Measurements from ENCODE around the gene KIF16B. TPM values are rescaled to one million over a fixed set of nuclear protein-coding genes. Genes with fewer than 3 reads are reported as not detected.

KIF16B gene
- total and polyA plus RNA-seq, 2 of the 8 experiments (the other 6 are each of a cell fraction or from before 2014, with no cell fraction given) = 3.0 to 9.2 TPM

DNA sequence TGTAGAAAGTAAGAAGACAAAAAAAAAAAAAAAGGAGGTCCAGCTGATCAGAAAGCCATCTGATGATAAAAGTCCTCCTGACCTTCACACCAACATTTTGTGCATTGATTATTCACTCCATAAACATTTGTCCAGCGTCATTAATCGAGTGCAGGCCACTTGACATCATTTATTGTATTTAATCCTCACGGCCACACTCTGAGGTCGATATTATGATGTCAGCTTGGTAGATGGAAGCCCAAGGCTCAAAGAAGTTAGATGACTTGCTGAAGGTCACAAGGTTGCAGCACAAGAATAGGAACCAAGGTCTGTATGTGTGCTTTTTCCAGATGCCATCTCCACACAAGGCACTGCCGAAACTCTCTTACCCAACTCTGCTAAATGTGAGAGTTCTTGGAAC, 328.4 kb downstream of the KIF16B start:
- CTCF ChIA-PET (ENCODE audit: partially characterized antibody) = interaction anchor here (1.0 kb wide), 1 partner anchor 34 kb away, joined by 3 read pairs; no protein-coding TSS in a partner anchor
- TF ChIP-seq, protein P1, sequence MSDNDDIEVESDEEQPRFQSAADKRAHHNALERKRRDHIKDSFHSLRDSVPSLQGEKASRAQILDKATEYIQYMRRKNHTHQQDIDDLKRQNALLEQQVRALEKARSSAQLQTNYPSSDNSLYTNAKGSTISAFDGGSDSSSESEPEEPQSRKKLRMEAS (IDR thresholded peaks at IDR 0.05) = no peak

More for the DNA sequence above, 328.4 kb downstream of the KIF16B start:
- Histone ChIP-seq H2BK120ac (replicated peaks; ENCODE audit: low read depth, low read length) (no peak overlapping the region), H2BK15ac (ENCODE audit: low read length) (no peak overlapping the region), H2BK20ac (ENCODE audit: low read length) (no peak overlapping the region), H3K27me3 (replicated peaks in 1 of 4; ENCODE audit: control insufficient read depth in 3 of 4, extremely low read depth in 1 of 4, insufficient read depth in 3 of 4, low read length in 3 of 4) (no peaks in the 10 kb centered on the region), H3K4me3 (ENCODE audit: extremely low read depth in 1 of 4, insufficient read depth in 2 of 4, low read depth in 3 of 4, low read length in 4 of 4) (no peak overlapping the region), H3K18ac (ENCODE audit: extremely low read depth, low read length) (no peak overlapping the region), H2BK12ac (ENCODE audit: low read depth, low read length) (no peak overlapping the region), H4K91ac (replicated peaks; ENCODE audit: insufficient read length, low read length) (no peak overlapping the region), H4K5ac (ENCODE audit: insufficient read length, low read depth, low read length) (no peak overlapping the region), H2AFZ (ENCODE audit: low read length) (no peak overlapping the region), H3K79me2 (ENCODE audit: control insufficient read depth in 1 of 2, insufficient read depth in 2 of 2, low read length in 2 of 2) (no peaks in the 10 kb centered on the region), H4K20me1 (replicated peaks in 1 of 2; ENCODE audit: control insufficient read depth in 1 of 2, insufficient read depth in 2 of 2, low read length in 2 of 2) (no peaks in the 10 kb centered on the region), H3K9ac (replicated peaks in 1 of 4; ENCODE audit: extremely low read depth in 1 of 4, low read depth in 3 of 4, low read length in 3 of 4) (no peak overlapping the region), H3K4ac (replicated peaks; ENCODE audit: insufficient read length, low read depth, low read length) (no peak overlapping the region), H3K9me3 (ENCODE audit: insufficient read depth in 2 of 2, low read depth in 1 of 2, low read length in 1 of 2) (peaks cover 0 to 2% of the 10 kb centered on the region in 2 experiments; a peak in 1 of 4 replicates), H3K23me2 (ENCODE audit: low read depth, low read length) (no peaks in the 10 kb centered on the region), H3K27ac (ENCODE audit: low read depth, low read length) (no peak overlapping the region), H2BK5ac (ENCODE audit: low read depth, low read length) (no peak overlapping the region), H3K56ac (replicated peaks; ENCODE audit: insufficient read length, low read depth, low read length) (no peak overlapping the region), H2AK5ac (ENCODE audit: low read depth, low read length) (no peak overlapping the region), H3K4me1 (replicated peaks in 1 of 4; ENCODE audit: control insufficient read depth in 3 of 4, insufficient read depth in 4 of 4, low read length in 3 of 4) (no peaks in the 10 kb centered on the region), H3K79me1 (ENCODE audit: low read depth, low read length) (no peaks in the 10 kb centered on the region), H3K36me3 (ENCODE audit: control insufficient read depth in 2 of 4, insufficient read depth in 4 of 4, low read length in 3 of 4) (no peaks in the 10 kb centered on the region; a peak in 1 of 8 replicates), H3K14ac (ENCODE audit: insufficient read length) (no peak overlapping the region), H3K4me2 (ENCODE audit: insufficient read depth in 1 of 2, low read depth in 2 of 2, low read length in 2 of 2) (no peak overlapping the region), H4K8ac (ENCODE audit: extremely low read depth, insufficient read depth, low read length) (no peak overlapping the region), H3K23ac (ENCODE audit: insufficient read length) (no peak overlapping the region)
- WGBS, 2 experiments (ENCODE audit: extremely low coverage in 1 of 2, insufficient coverage in 1 of 2, insufficient read length in 1 of 2, insufficient replicate concordance in 2 of 2, low coverage in 1 of 2, low lambda C conversion rate in 2 of 2, missing lambda C conversion rate in 1 of 2) = 95% methylated on average over 5 of the region's 5 CpGs; no CpG with 5 or more reads in 1 of the 2 experiments
- DNase-seq (ENCODE audit: low read depth in 1 of 2, low spot score in 2 of 2) (no peak), FAIRE-seq (no peak)
- POLR2A ChIA-PET (ENCODE audit: partially characterized antibody) = interaction anchor here (0.9 kb wide), 1 partner anchor 105 kb away, joined by 3 read pairs; no protein-coding TSS in a partner anchor

Measured in H1 (cell line).